PC-3 (cell line): ENCODE data around the gene ALDH3A2. TPM values are rescaled to one million over a fixed set of nuclear protein-coding genes. Genes with fewer than 3 reads are reported as not detected.
"Not testable (repeated sequence)": the region's sequence is repeated elsewhere in the genome, so short reads cannot be mapped to it uniquely, and the experiment has no call there.

Experiments
- ATAC-seq: fragments of 200-7000 bp; cut with Tn5 transposase; 2 replicates; pipeline ENCODE4 v1.9.1; 2020; ENCODE audit warnings: mild to moderate bottlenecking, moderate library complexity
- BruUV-seq: library from RNA; stranded (reverse); fragments of 400-500 nt; replicated peaks from 2 replicates; lab custom pipeline; 2021; lab: Mats Ljungman, UMichigan
- CTCF ChIA-PET: fragments of 300-600 bp; sonication (Branson Sonifier 250); formaldehyde crosslinking; loops from one replicate; lab custom pipeline; 2022; ENCODE audit warnings: antibody characterized with exemption; lab: Charles Lee
- POLR2A ChIA-PET: fragments of 300-600 bp; sonication (Branson Sonifier 250); formaldehyde crosslinking; loops from one replicate; lab custom pipeline; 2022; ENCODE audit warnings: antibody characterized with exemption; ENCODE audit not compliant: unreplicated experiment; lab: Charles Lee
- DNase-seq: peaks from one replicate; pipeline ENCODE4 v3.0.0-alpha.2; 2015
- H2AFZ ChIP-seq: fragments of 300-600 bp; sonication (generic); 2 replicates; pipeline ENCODE4 v1.6.0; 2016; ENCODE audit warnings: antibody characterized with exemption, low read length
- H3F3A ChIP-seq: fragments of 300-600 bp; sonication (generic); one replicate; pipeline ENCODE4 v1.6.0; 2017; ENCODE audit warnings: antibody characterized with exemption, low read length, control low read depth, mild to moderate bottlenecking; ENCODE audit not compliant: unreplicated experiment
- H3K27ac ChIP-seq: fragments of 300-600 bp; sonication (generic); 2 replicates; pipeline ENCODE4 v1.5.1; 2016; ENCODE audit warnings: mild to moderate bottlenecking, low read length
- H3K27me3 ChIP-seq: fragments of 300-600 bp; sonication (generic); 2 replicates; pipeline ENCODE4 v1.6.1; 2016; ENCODE audit warnings: low read length, mixed read lengths
- H3K36me3 ChIP-seq: fragments of 300-600 bp; sonication (generic); 2 replicates; pipeline ENCODE4 v1.6.1; 2016; ENCODE audit warnings: low read depth, mixed run types, low read length, mixed read lengths
- H3K4me1 ChIP-seq: fragments of 300-600 bp; sonication (generic); 2 replicates; pipeline ENCODE4 v1.5.1; 2016; ENCODE audit warnings: low read length; ENCODE audit not compliant: insufficient read depth
- H3K4me2 ChIP-seq: fragments of 300-600 bp; sonication (generic); 2 replicates; pipeline ENCODE4 v1.6.0; 2016; ENCODE audit warnings: low read length
- H3K4me3 ChIP-seq: fragments of 300-600 bp; sonication (generic); 2 replicates; pipeline ENCODE4 v1.5.1; 2016; ENCODE audit warnings: mild to moderate bottlenecking, low read length, mixed read lengths
- H3K79me2 ChIP-seq: fragments of 300-600 bp; sonication (generic); 2 replicates; pipeline ENCODE4 v1.6.1; 2017; ENCODE audit warnings: low read length, mixed read lengths
- H3K9ac ChIP-seq: fragments of 300-600 bp; sonication (generic); 2 replicates; pipeline ENCODE4 v1.6.0; 2016; ENCODE audit warnings: mild to moderate bottlenecking, low read length
- H3K9me2 ChIP-seq: fragments of 300-600 bp; sonication (generic); replicated peaks from 2 replicates; pipeline ENCODE4 v1.6.1; 2016; ENCODE audit warnings: mixed run types, low read length, mixed read lengths
- H3K9me3 ChIP-seq: fragments of 300-600 bp; sonication (generic); 2 replicates; pipeline ENCODE4 v1.6.1; 2016; ENCODE audit warnings: low read length, mixed read lengths
- H4K20me1 ChIP-seq: fragments of 300-600 bp; sonication (generic); 2 replicates; pipeline ENCODE4 v1.6.1; 2016; ENCODE audit warnings: low read length, mixed read lengths
- CTCF ChIP-seq: fragments of 300-600 bp; sonication (generic); conservative IDR thresholded peaks from 2 replicates; pipeline ENCODE4 v1.5.1; 2017; ENCODE audit warnings: antibody characterized with exemption, low read depth, mild to moderate bottlenecking, low read length
- EZH2 ChIP-seq: fragments of 300-600 bp; sonication (generic); IDR thresholded peaks from one replicate; pipeline ENCODE4 v1.6.1; 2017; ENCODE audit warnings: antibody characterized with exemption, mild to moderate bottlenecking, low read length; ENCODE audit not compliant: unreplicated experiment
- EZH2phosphoT487 ChIP-seq: fragments of 300-600 bp; sonication (generic); IDR thresholded peaks from 2 replicates; pipeline ENCODE4 v1.6.1; 2018; ENCODE audit warnings: mild to moderate bottlenecking, antibody characterized with exemption, low read length, borderline replicate concordance
- intact Hi-C: fragments of 100-400 bp; cut with micrococcal nuclease; formaldehyde crosslinking; loops from 2 replicates; pipeline ENCODE4 v1.9.0; 2023
- total RNA-seq: library from RNA; depleted of rRNA; stranded (reverse); fragments of >200 nt; gene quantifications from 2 replicates; pipeline ENCODE4 v1.2.3, GENCODE V29; 2014

Gene ALDH3A2
- total RNA-seq, 1 experiment from 2014 or later = 125 TPM

GRCh38 chr17:19678581-19679453, 30.3 kb downstream of the ALDH3A2 start:
- ATAC-seq (no peak), DNase-seq (no peak)
- Histone ChIP-seq H3K4me1 (no peaks in the 10 kb centered on the region), H3F3A (no peaks in the 10 kb centered on the region), H3K36me3 (peaks cover 32% of the 10 kb centered on the region), H3K9me2 (no peaks in the 10 kb centered on the region), H2AFZ (no peak overlapping the region), H3K27me3 (no peaks in the 10 kb centered on the region), H4K20me1 (no peaks in the 10 kb centered on the region), H3K9me3 (no peaks in the 10 kb centered on the region), H3K27ac (no peak overlapping the region), H3K9ac (no peak overlapping the region), H3K79me2 (no peaks in the 10 kb centered on the region), H3K4me2 (no peak overlapping the region), H3K4me3 (no peak overlapping the region)
- ChIA-PET CTCF (no interaction called here), POLR2A (no interaction called here)
- intact Hi-C loops = loop anchor here (10.0 kb wide), 1 partner anchor 164 kb away; no protein-coding TSS in a partner anchor
- no peak for TF ChIP-seq EZH2
- no peak for TF ChIP-seq CTCF
- no peak for TF ChIP-seq EZH2phosphoT487
- no TSS peak for BruUV-seq

GRCh38 chr17:19683117-19683516, 34.6 kb downstream of the ALDH3A2 start:
- Histone ChIP-seq H3K79me2 (no peaks in the 10 kb centered on the region), H3K9ac (no peak overlapping the region), H2AFZ (no peak overlapping the region), H3F3A (no peaks in the 10 kb centered on the region), H3K36me3 (peaks cover 7% of the 10 kb centered on the region; the same call in 1 of the 2 replicates), H3K4me1 (no peaks in the 10 kb centered on the region), H3K9me3 (no peaks in the 10 kb centered on the region), H3K4me2 (no peak overlapping the region), H3K9me2 (no peaks in the 10 kb centered on the region), H3K27ac (no peak overlapping the region), H3K27me3 (no peaks in the 10 kb centered on the region), H3K4me3 (no peak overlapping the region), H4K20me1 (no peaks in the 10 kb centered on the region)
- BruUV-seq = no TSS peak
- no peak for TF ChIP-seq EZH2phosphoT487
- TF ChIP-seq EZH2 = no peak
- no peak for TF ChIP-seq CTCF
- ATAC-seq = no peak
- CTCF ChIA-PET = no interaction called here
- intact Hi-C loops = no loop called here
- no peak for DNase-seq
- POLR2A ChIA-PET = no interaction called here

- H3K79me2 ChIP-seq, H3F3A ChIP-seq, H3K4me2 ChIP-seq, H2AFZ ChIP-seq, H3K36me3 ChIP-seq, H3K27ac ChIP-seq, ATAC-seq, CTCF ChIA-PET, H3K4me3 ChIP-seq, DNase-seq, intact Hi-C loops, POLR2A ChIA-PET, H3K27me3 ChIP-seq, H3K9me3 ChIP-seq, H3K9me2 ChIP-seq, BruUV-seq, H3K9ac ChIP-seq, H4K20me1 ChIP-seq, H3K4me1 ChIP-seq: not testable (repeated sequence)
Measured at GRCh38 chr17:19684909-19685580, 36.5 kb downstream of the ALDH3A2 start.
